Nephron (organoid): ENCODE data around the gene NOLC1.

Experiments used
- H3K27ac Mint-ChIP-seq, 3 experiments: 2 replicates each; pipeline ENCODE4 v1.8.0; 2020; ENCODE audit warnings: mixed read lengths in 3 of 3, mild to moderate bottlenecking in 2 of 3, moderate library complexity in 1 of 3
- H3K27me3 Mint-ChIP-seq: 2 replicates; pipeline ENCODE4 v1.8.0; 2021; ENCODE audit warnings: low read depth, mild to moderate bottlenecking, moderate library complexity, mixed read lengths
- H3K36me3 Mint-ChIP-seq: 2 replicates; pipeline ENCODE4 v1.8.0; 2020; ENCODE audit warnings: low read depth, mixed read lengths
- H3K4me1 Mint-ChIP-seq: 2 replicates; pipeline ENCODE4 v1.8.0; 2020; ENCODE audit warnings: mixed read lengths
- H3K4me3 Mint-ChIP-seq, 3 experiments: 2 replicates each; pipeline ENCODE4 v1.8.0; 2020; ENCODE audit warnings: mild to moderate bottlenecking in 3 of 3, mixed read lengths in 3 of 3, moderate library complexity in 2 of 3
- H3K9me3 Mint-ChIP-seq: 2 replicates; pipeline ENCODE4 v1.8.0; 2020; ENCODE audit warnings: mixed read lengths
- TF ChIP-seq, protein P1 (sequence below), 3 experiments: fragments of 200-600 bp; sonication (generic); IDR thresholded peaks; one replicate each; pipeline ENCODE4 v1.5.0; 2021; ENCODE audit warnings: antibody characterized with exemption in 3 of 3; ENCODE audit not compliant: unreplicated experiment in 3 of 3

The NOLC1 gene

GRCh38 chr10:102211615-102212299 lies 59.6 kb downstream of the NOLC1 start:
- Mint-ChIP-seq H3K9me3 (no peaks in the 10 kb centered on the region), H3K36me3 (no peaks in the 10 kb centered on the region), H3K4me3 (no peak overlapping the region), H3K27ac (no peak overlapping the region), H3K27me3 (peaks cover 11% of the 10 kb centered on the region), H3K4me1 (peaks cover 16% of the 10 kb centered on the region)
- TF ChIP-seq, protein P1, sequence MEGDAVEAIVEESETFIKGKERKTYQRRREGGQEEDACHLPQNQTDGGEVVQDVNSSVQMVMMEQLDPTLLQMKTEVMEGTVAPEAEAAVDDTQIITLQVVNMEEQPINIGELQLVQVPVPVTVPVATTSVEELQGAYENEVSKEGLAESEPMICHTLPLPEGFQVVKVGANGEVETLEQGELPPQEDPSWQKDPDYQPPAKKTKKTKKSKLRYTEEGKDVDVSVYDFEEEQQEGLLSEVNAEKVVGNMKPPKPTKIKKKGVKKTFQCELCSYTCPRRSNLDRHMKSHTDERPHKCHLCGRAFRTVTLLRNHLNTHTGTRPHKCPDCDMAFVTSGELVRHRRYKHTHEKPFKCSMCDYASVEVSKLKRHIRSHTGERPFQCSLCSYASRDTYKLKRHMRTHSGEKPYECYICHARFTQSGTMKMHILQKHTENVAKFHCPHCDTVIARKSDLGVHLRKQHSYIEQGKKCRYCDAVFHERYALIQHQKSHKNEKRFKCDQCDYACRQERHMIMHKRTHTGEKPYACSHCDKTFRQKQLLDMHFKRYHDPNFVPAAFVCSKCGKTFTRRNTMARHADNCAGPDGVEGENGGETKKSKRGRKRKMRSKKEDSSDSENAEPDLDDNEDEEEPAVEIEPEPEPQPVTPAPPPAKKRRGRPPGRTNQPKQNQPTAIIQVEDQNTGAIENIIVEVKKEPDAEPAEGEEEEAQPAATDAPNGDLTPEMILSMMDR (IDR thresholded peaks at IDR 0.05; ENCODE audit: unreplicated experiment in 3 of 3): no peak
